OCI-LY1 (cell line): ENCODE results near the gene CHMP6.

Experiments
- H2AFZ ChIP-seq: fragments of 200-600 bp; sonication (generic), shearing (Covaris generic); 2 replicates; pipeline ENCODE4 v1.6.0; 2014; ENCODE audit warnings: antibody characterized with exemption, mild to moderate bottlenecking, low read length
- H3F3A ChIP-seq: fragments of 200-600 bp; sonication (generic), shearing (Covaris generic); 2 replicates; pipeline ENCODE4 v1.6.0; 2014; ENCODE audit warnings: mild to moderate bottlenecking, antibody characterized with exemption, low read length, moderate library complexity; ENCODE audit not compliant: insufficient read depth
- H3K27ac ChIP-seq: fragments of 200-600 bp; sonication (generic); 2 replicates; pipeline ENCODE4 v1.5.1; 2014; ENCODE audit warnings: low read length, mixed run types, mild to moderate bottlenecking, low read depth; ENCODE audit not compliant: poor library complexity, severe bottlenecking
- H3K27me3 ChIP-seq: fragments of 200-600 bp; sonication (generic); 2 replicates; pipeline ENCODE4 v1.6.0; 2014; ENCODE audit warnings: antibody characterized with exemption, mild to moderate bottlenecking, low read length, moderate library complexity; ENCODE audit not compliant: insufficient read depth
- H3K36me3 ChIP-seq: fragments of 200-600 bp; sonication (generic); 2 replicates; pipeline ENCODE4 v1.6.1; 2014; ENCODE audit warnings: mild to moderate bottlenecking, antibody characterized with exemption, low read length, moderate library complexity, mixed read lengths; ENCODE audit not compliant: insufficient read depth
- H3K4me1 ChIP-seq: fragments of 200-600 bp; sonication (generic); 2 replicates; pipeline ENCODE4 v1.5.1; 2014; ENCODE audit warnings: mild to moderate bottlenecking, low read length, moderate library complexity; ENCODE audit not compliant: insufficient read depth, severe bottlenecking
- H3K4me2 ChIP-seq: fragments of 200-600 bp; sonication (generic), shearing (Covaris generic); 2 replicates; pipeline ENCODE4 v1.6.1; 2014; ENCODE audit warnings: low read length
- H3K4me3 ChIP-seq: fragments of 200-600 bp; sonication (generic); 2 replicates; pipeline ENCODE4 v1.5.1; 2014; ENCODE audit warnings: low read length, low read depth, mild to moderate bottlenecking, mixed read lengths; ENCODE audit not compliant: poor library complexity, severe bottlenecking
- H3K79me2 ChIP-seq: fragments of 200-600 bp; shearing (Covaris generic); 2 replicates; pipeline ENCODE4 v1.6.1; 2016; ENCODE audit warnings: mixed run types, low read length, mixed read lengths; ENCODE audit not compliant: insufficient read depth
- H3K9ac ChIP-seq: fragments of 200-600 bp; sonication (generic), shearing (Covaris generic); 2 replicates; pipeline ENCODE4 v1.6.1; 2014; ENCODE audit warnings: mild to moderate bottlenecking, low read length, mixed read lengths
- H3K9me2 ChIP-seq: fragments of 200-600 bp; sonication (generic), shearing (Covaris generic); 2 replicates; pipeline ENCODE4 v1.6.1; 2014; ENCODE audit warnings: low read depth, mild to moderate bottlenecking, low read length, mixed read lengths
- H3K9me3 ChIP-seq: fragments of 200-600 bp; shearing (Covaris generic); 2 replicates; pipeline ENCODE4 v1.6.1; 2014; ENCODE audit warnings: low read length, mixed read lengths
- H4K20me1 ChIP-seq: fragments of 200-600 bp; sonication (generic), shearing (Covaris generic); 2 replicates; pipeline ENCODE4 v1.6.0; 2016; ENCODE audit warnings: mild to moderate bottlenecking, low read length; ENCODE audit not compliant: insufficient read depth
- CTCF ChIP-seq: fragments of 200-600 bp; sonication (generic), shearing (Covaris generic); IDR thresholded peaks from 2 replicates; pipeline ENCODE4 v1.5.1; 2017; ENCODE audit warnings: mild to moderate bottlenecking, antibody characterized with exemption, low read length, moderate library complexity, mixed read lengths
- EZH2 ChIP-seq: fragments of 200-600 bp; sonication (generic), shearing (Covaris generic); IDR thresholded peaks from 2 replicates; pipeline ENCODE4 v1.8.0; 2017; ENCODE audit warnings: borderline replicate concordance, mixed run types, mild to moderate bottlenecking, antibody characterized with exemption, low read length, moderate library complexity, mixed read lengths

CHMP6 gene

DNA sequence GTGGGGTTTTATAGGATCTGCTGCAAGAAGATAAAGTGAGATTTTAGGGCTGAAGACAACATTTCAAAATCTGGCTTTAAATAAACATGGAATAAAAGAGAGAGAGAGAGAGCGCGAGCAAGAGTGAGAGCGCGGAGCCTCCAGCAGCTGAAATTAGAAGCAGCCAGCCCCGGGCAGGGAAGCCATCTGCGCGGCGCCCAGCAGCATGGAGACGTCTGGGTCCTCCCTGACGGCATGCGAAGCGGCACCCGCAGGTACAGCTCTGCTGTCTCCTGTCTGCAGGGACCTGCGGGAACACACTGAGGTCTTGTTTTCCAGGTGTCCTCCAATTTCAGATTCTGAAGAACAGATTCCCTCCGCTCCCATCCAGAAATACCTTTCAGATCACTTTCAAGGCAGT, 35.4 kb downstream of the CHMP6 start:
- no peaks in the 10 kb centered on the region for H3K9me2 ChIP-seq
- H3K4me2 ChIP-seq, result no peak overlapping the region
- no peaks in the 10 kb centered on the region for H3K9me3 ChIP-seq
- H3K27me3 ChIP-seq, result peaks cover 23% of the 10 kb centered on the region; the same call in 1 of the 2 replicates
- no peak overlapping the region for H2AFZ ChIP-seq
- H3K9ac ChIP-seq, result no peak overlapping the region
- no peaks in the 10 kb centered on the region for H3K79me2 ChIP-seq
- H3F3A ChIP-seq, result no peaks in the 10 kb centered on the region
- H3K4me1 ChIP-seq, result no peaks in the 10 kb centered on the region
- no peak overlapping the region for H3K4me3 ChIP-seq
- no peaks in the 10 kb centered on the region for H3K36me3 ChIP-seq
- TF ChIP-seq EZH2 (no peak), CTCF (no peak)
- H3K27ac ChIP-seq, result no peak overlapping the region
- no peaks in the 10 kb centered on the region for H4K20me1 ChIP-seq

DNA sequence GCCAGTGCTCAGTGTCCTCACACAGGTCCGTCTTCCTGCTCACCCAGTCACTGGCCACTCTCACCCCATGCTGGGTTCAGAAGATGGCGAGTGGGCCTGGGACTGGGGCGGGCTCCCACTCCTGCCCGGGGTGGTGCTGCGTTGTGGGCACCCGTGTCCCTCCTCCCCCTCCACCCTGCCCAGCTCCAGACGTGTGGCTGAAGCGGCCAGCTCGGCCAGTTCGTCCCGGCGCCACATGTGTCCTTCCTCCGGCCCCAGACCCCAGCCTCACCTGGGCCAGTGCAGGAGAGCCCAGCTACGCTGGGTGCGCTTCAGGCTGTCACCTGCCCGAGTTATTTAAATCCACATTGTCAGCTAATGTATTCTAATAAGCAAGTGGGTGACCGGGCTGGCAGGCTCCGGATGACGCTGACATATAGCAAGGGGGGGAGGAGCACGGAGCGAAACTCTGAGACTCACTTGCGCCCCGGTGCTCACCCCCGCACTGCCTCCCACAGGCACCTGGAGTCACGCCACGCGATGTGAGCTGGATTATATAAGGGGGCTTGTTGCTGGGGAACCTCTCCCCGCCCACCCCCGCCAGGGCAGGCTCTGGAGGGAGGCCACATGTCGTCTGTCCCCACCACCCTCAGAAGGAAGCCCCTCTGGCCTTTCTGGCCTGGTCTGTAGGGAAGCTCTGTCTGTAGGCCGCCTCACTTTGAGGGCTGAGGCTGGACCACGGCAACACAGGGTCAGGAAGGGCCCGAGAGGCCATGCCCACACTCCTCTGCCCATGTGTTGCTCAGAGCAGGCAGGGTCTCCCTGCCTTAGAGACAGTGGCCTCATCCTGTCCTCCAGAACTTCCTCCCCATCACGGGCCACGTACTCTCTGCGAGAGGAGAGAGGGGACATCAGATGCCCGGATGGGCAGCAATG, 36.2 kb downstream of the CHMP6 start:
- Histone ChIP-seq H3K4me1 (no peaks in the 10 kb centered on the region), H3K4me2 (no peak overlapping the region), H3K27ac (no peak overlapping the region), H3K9me3 (no peaks in the 10 kb centered on the region), H3K4me3 (no peak overlapping the region), H2AFZ (no peak overlapping the region), H3F3A (no peaks in the 10 kb centered on the region), H4K20me1 (no peaks in the 10 kb centered on the region), H3K27me3 (peaks cover 27% of the 10 kb centered on the region; the same call in 1 of the 2 replicates), H3K79me2 (no peaks in the 10 kb centered on the region), H3K9ac (no peak overlapping the region), H3K9me2 (no peaks in the 10 kb centered on the region), H3K36me3 (no peaks in the 10 kb centered on the region)
- TF ChIP-seq EZH2 (no peak), CTCF (no peak)

DNA sequence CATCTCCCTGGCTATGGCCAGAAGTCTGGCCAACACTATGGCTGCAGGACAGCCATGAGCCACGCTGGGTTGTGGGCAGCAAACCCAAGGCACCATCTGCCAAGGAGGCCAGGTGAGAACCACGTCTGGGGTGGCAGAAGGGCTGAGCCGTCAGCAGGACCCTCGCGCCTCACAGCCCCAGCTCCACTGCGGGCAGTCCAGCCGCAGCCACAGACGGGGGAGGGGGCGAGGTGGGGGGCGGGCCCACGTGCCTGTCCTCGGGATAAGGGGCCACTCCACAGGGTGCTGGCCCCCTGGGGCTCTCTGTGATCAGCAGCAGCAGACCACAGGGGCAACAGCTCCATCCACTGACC, 36.8 kb downstream of the CHMP6 start:
- TF ChIP-seq CTCF (no peak), EZH2 (no peak)
- Histone ChIP-seq H3K9me2 (no peaks in the 10 kb centered on the region), H3K79me2 (no peaks in the 10 kb centered on the region), H3K4me2 (no peak overlapping the region), H3K36me3 (no peaks in the 10 kb centered on the region), H3F3A (no peaks in the 10 kb centered on the region), H2AFZ (no peak overlapping the region), H3K4me1 (no peaks in the 10 kb centered on the region), H3K27me3 (peaks cover 28% of the 10 kb centered on the region; the same call in 1 of the 2 replicates), H3K27ac (no peak overlapping the region), H4K20me1 (no peaks in the 10 kb centered on the region), H3K4me3 (no peak overlapping the region), H3K9me3 (no peaks in the 10 kb centered on the region), H3K9ac (no peak overlapping the region)
